ENCODE measurements around the gene SETDB1. TPM values are rescaled to one million over a fixed set of nuclear protein-coding genes. Genes with fewer than 3 reads are reported as not detected.

SETDB1 gene
- total and polyA plus RNA-seq, 2 of the 13 experiments (the other 11 are each of a cell fraction or from before 2014, with no cell fraction given) = 33.1 to 34.6 TPM

GRCh38 chr1:150981177-150981804 is 55.1 kb downstream of the SETDB1 start (continued):
- TF ChIP-seq, protein P1, sequence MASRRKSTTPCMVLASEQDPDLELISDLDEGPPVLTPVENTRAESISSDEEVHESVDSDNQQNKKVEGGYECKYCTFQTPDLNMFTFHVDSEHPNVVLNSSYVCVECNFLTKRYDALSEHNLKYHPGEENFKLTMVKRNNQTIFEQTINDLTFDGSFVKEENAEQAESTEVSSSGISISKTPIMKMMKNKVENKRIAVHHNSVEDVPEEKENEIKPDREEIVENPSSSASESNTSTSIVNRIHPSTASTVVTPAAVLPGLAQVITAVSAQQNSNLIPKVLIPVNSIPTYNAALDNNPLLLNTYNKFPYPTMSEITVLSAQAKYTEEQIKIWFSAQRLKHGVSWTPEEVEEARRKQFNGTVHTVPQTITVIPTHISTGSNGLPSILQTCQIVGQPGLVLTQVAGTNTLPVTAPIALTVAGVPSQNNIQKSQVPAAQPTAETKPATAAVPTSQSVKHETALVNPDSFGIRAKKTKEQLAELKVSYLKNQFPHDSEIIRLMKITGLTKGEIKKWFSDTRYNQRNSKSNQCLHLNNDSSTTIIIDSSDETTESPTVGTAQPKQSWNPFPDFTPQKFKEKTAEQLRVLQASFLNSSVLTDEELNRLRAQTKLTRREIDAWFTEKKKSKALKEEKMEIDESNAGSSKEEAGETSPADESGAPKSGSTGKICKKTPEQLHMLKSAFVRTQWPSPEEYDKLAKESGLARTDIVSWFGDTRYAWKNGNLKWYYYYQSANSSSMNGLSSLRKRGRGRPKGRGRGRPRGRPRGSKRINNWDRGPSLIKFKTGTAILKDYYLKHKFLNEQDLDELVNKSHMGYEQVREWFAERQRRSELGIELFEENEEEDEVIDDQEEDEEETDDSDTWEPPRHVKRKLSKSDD (CRISPR knock-in tag; IDR thresholded peaks at IDR 0.05; ENCODE audit: low read depth) = no peak
- TF ChIP-seq NFE2L1 (CRISPR knock-in tag; IDR thresholded peaks at IDR 0.05; ENCODE audit: borderline replicate concordance) (no peak), DNMT3B (CRISPR knock-in tag; conservative IDR thresholded peaks at IDR 0.05) (no peak), ZFP90 (CRISPR knock-in tag; IDR thresholded peaks at IDR 0.05; ENCODE audit: borderline replicate concordance) (no peak), PHF8 (CRISPR knock-in tag; IDR thresholded peaks at IDR 0.05) (no peak), ZNF256 (CRISPR knock-in tag; conservative IDR thresholded peaks at IDR 0.05) (no peak), MLX (CRISPR knock-in tag; IDR thresholded peaks at IDR 0.05) (no peak), SCMH1 (CRISPR knock-in tag; IDR thresholded peaks at IDR 0.05; ENCODE audit: borderline replicate concordance) (no peak), ZKSCAN5 (CRISPR knock-in tag; IDR thresholded peaks at IDR 0.05) (no peak), ONECUT2 (CRISPR knock-in tag; IDR thresholded peaks at IDR 0.05) (no peak), TAF1 (CRISPR knock-in tag; IDR thresholded peaks at IDR 0.05) (peak; percentile 60), GATAD1 (CRISPR knock-in tag; IDR thresholded peaks at IDR 0.05) (peak; percentile 20; the same call in 1 of the 2 replicates), ZNF326 (CRISPR knock-in tag; IDR thresholded peaks at IDR 0.05; ENCODE audit: borderline replicate concordance) (no peak), ZNF44 (CRISPR knock-in tag; IDR thresholded peaks at IDR 0.05) (no peak), KLF9 (CRISPR knock-in tag; IDR thresholded peaks at IDR 0.05; ENCODE audit: low read depth) (no peak), NR3C1 (CRISPR knock-in tag; IDR thresholded peaks at IDR 0.05) (no peak), KLF6 (CRISPR knock-in tag; IDR thresholded peaks at IDR 0.05) (no peak), KIAA2018 (CRISPR knock-in tag; IDR thresholded peaks at IDR 0.05; ENCODE audit: borderline replicate concordance) (no peak), ZNF24 (IDR thresholded peaks at IDR 0.05) (no peak), ZNF234 (CRISPR knock-in tag; conservative IDR thresholded peaks at IDR 0.05) (no peak), RAD21 (CRISPR knock-in tag; IDR thresholded peaks at IDR 0.05) (no peak)
